Mesothelial cell of epicardium (in vitro differentiated cells): ENCODE data around the gene OR10H2. TPM values are rescaled to one million over a fixed set of nuclear protein-coding genes. Genes with fewer than 3 reads are reported as not detected.
"Not testable (repeated sequence)": the region's sequence is repeated elsewhere in the genome, so short reads cannot be mapped to it uniquely, and the experiment has no call there.

Experiments
- DNase-seq, 2 experiments: peaks; one replicate each; pipeline ENCODE4 v3.0.0; 2021; ENCODE audit warnings: low spot score in 2 of 2; ENCODE audit not compliant: unreplicated experiment in 2 of 2
- H3K27ac Mint-ChIP-seq: 2 replicates; pipeline ENCODE4 v1.8.0; 2021; ENCODE audit warnings: mixed read lengths
- H3K27me3 Mint-ChIP-seq: 2 replicates; pipeline ENCODE4 v1.8.0; 2021; ENCODE audit warnings: low read depth, mixed read lengths
- H3K36me3 Mint-ChIP-seq: 2 replicates; pipeline ENCODE4 v1.8.0; 2021; ENCODE audit warnings: mixed read lengths
- H3K4me1 Mint-ChIP-seq: 2 replicates; pipeline ENCODE4 v1.8.0; 2021; ENCODE audit warnings: mixed read lengths
- H3K4me3 Mint-ChIP-seq: 2 replicates; pipeline ENCODE4 v1.8.0; 2021; ENCODE audit warnings: mild to moderate bottlenecking, moderate library complexity, mixed read lengths
- H3K9me3 Mint-ChIP-seq: 2 replicates; pipeline ENCODE4 v1.8.0; 2021; ENCODE audit warnings: mixed read lengths
- total RNA-seq: library from RNA; stranded (reverse); gene quantifications from 3 replicates; pipeline ENCODE4 v1.2.1, GENCODE V29; 2021
- TF ChIP-seq, protein P1 (sequence below): fragments of 200-600 bp; sonication (generic); IDR thresholded peaks from one replicate; pipeline ENCODE4 v1.5.0; 2021; ENCODE audit warnings: antibody characterized with exemption; ENCODE audit not compliant: unreplicated experiment

The OR10H2 gene, protein sequence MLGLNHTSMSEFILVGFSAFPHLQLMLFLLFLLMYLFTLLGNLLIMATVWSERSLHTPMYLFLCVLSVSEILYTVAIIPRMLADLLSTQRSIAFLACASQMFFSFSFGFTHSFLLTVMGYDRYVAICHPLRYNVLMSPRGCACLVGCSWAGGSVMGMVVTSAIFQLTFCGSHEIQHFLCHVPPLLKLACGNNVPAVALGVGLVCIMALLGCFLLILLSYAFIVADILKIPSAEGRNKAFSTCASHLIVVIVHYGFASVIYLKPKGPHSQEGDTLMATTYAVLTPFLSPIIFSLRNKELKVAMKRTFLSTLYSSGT
- total RNA-seq: not detected in 3 replicates

DNA sequence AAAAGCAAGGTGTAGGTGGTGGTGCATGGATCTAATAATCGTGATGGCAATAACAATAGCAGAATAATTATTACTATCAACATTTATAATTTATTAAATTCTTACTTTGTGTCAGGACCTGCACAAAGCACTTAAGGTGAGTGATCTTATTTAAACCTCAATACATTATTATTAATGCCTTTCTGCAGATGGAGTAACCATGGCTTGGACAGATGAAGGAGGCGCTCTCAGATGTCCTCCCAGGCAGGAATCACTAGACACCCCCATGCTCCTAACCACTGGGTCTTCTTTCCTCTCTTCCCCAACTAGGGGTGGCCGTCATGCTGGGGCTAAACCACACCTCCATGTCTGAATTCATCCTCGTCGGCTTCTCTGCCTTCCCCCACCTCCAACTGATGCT lies at the start of gene OR10H2:
Gene OR10H2 (plus strand): TSS at position 301 of the 400 bp plus-strand sequence. CDS start 20 bp downstream, at position 321.
- H3K9me3 Mint-ChIP-seq: peaks cover 71% of the 10 kb centered on the region
- TF ChIP-seq, protein P1, sequence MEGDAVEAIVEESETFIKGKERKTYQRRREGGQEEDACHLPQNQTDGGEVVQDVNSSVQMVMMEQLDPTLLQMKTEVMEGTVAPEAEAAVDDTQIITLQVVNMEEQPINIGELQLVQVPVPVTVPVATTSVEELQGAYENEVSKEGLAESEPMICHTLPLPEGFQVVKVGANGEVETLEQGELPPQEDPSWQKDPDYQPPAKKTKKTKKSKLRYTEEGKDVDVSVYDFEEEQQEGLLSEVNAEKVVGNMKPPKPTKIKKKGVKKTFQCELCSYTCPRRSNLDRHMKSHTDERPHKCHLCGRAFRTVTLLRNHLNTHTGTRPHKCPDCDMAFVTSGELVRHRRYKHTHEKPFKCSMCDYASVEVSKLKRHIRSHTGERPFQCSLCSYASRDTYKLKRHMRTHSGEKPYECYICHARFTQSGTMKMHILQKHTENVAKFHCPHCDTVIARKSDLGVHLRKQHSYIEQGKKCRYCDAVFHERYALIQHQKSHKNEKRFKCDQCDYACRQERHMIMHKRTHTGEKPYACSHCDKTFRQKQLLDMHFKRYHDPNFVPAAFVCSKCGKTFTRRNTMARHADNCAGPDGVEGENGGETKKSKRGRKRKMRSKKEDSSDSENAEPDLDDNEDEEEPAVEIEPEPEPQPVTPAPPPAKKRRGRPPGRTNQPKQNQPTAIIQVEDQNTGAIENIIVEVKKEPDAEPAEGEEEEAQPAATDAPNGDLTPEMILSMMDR: no peak
- no peaks in the 10 kb centered on the region for H3K27me3 Mint-ChIP-seq
- no peak for DNase-seq
- H3K27ac Mint-ChIP-seq: no peak within 1 kb of the TSS
- H3K36me3 Mint-ChIP-seq: peaks cover 5% of the 10 kb centered on the region
- H3K4me3 Mint-ChIP-seq: no peak within 1 kb of the TSS
- H3K4me1 Mint-ChIP-seq: no peaks in the 10 kb centered on the region

DNA sequence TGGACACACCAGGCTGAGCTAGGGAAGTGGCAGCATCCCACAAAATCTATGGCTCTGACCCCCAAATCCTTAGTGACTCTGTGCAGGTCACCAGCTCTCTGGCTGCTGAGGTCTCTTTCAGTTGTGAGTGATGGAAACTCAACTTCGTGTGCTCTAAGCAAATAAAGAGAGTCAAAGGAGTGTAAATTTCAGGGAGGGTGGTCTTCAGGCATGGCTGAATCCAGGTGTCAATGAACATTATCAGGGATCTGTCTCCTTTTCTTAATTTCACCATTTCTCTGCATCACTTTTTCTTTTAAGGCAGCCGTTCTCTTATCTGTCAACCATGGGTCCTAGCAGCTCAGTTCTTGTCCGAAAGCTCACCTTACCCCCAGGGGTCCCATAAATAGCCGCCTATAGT lies 48.7 kb upstream of the OR10H2 start:
- H3K27me3 Mint-ChIP-seq: no peaks in the 10 kb centered on the region
- DNase-seq: no peak

DNA sequence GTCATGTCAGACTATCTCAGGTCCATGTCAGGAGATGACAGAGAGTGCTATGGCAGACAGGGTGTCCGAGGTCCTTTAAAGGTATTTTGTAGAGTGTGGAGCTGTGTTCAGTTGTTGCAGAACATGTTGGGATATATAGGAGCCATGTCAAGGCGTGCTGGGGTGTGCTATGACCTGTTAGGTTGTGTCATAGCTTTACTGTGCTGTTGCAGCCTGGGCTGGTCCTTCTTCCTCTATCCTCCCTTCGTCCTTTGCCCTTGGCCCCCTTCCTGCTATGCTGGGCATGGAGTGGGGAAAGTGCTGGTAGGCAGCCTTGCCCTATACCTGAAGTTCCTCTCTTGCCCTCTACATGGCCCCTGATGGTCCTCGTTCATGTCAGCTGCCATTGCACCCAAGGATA lies 48.0 kb upstream of the OR10H2 start:
- not testable (repeated sequence) for DNase-seq, H3K4me1 Mint-ChIP-seq, H3K36me3 Mint-ChIP-seq, H3K27me3 Mint-ChIP-seq, H3K4me3 Mint-ChIP-seq, H3K27ac Mint-ChIP-seq
- peaks cover 75% of the 10 kb centered on the region for H3K9me3 Mint-ChIP-seq

More for the DNA sequence above, 48.7 kb upstream of the OR10H2 start:
- TF ChIP-seq, protein P1: no peak
- Mint-ChIP-seq H3K36me3 (no peaks in the 10 kb centered on the region), H3K27ac (no peak overlapping the region), H3K4me3 (no peak overlapping the region), H3K9me3 (peaks cover 76% of the 10 kb centered on the region), H3K4me1 (no peaks in the 10 kb centered on the region)

DNA sequence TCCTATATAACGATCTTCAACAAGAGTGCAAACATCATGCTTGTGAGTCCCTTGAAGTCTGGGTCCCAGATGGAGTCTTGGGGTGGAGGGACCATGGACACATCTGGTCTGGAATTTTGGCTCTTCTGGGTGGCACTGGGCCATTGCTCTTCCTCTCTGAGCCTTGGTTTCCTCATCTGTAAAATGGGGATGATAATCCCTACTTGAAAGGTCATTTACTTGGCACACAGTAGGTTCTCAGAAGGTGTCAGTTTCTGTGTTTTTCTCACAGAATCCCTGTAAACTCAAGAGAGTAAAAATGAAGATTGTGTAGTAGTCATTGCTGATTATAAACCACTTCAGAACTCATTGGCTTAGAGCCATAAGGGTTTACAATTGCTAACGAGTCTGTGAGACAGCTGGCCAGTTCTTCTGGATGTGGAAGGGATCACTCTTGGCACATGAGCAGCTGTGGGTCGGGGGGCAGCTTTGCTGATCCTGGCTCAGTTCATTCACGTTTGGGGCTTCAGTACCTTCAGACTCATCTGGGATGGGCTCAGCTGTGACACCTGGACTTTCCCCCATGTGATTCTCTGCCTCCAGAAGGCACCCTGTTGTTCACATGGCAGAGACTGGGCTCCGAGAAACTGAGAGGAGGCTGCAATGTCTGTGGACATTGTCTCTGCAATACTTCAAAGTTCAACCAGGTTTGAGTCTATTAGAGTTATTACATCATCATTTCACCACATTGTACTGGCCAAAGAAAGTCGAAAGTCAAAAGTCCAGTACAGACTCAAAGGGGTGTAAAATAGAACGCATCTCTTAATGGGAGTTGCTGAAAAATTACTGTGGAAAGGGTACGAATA lies 47.1 kb upstream of the OR10H2 start:
- Mint-ChIP-seq H3K4me3 (no peak overlapping the region), H3K36me3 (no peaks in the 10 kb centered on the region), H3K4me1 (no peaks in the 10 kb centered on the region), H3K27me3 (no peaks in the 10 kb centered on the region), H3K27ac (no peak overlapping the region), H3K9me3 (peaks cover 76% of the 10 kb centered on the region)
- DNase-seq: no peak
- TF ChIP-seq, protein P1: no peak

DNA sequence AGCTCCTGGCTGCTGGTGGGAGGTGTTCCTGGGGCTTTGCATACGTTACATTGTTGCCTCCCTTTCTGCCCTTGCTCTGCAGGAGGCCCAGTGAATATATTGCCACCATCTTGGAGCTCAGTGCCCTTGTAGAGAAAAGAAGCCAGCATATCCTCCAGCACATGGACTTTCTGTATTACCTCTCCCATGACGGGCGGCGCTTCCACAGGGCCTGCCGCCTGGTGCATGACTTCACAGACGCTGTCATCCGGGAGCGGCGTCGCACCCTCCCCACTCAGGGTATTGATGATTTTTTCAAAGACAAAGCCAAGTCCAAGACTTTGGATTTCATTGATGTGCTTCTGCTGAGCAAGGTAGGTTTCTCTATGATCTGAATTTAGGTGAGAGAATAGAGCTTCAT lies 44.4 kb upstream of the OR10H2 start:
- H3K9me3 Mint-ChIP-seq: peaks cover 85% of the 10 kb centered on the region
- DNase-seq: no peak
- no peak overlapping the region for H3K27ac Mint-ChIP-seq
- H3K27me3 Mint-ChIP-seq: no peaks in the 10 kb centered on the region
- no peaks in the 10 kb centered on the region for H3K4me1 Mint-ChIP-seq
- no peak overlapping the region for H3K4me3 Mint-ChIP-seq
- TF ChIP-seq, protein P1: no peak
- peaks cover 2% of the 10 kb centered on the region for H3K36me3 Mint-ChIP-seq

DNA sequence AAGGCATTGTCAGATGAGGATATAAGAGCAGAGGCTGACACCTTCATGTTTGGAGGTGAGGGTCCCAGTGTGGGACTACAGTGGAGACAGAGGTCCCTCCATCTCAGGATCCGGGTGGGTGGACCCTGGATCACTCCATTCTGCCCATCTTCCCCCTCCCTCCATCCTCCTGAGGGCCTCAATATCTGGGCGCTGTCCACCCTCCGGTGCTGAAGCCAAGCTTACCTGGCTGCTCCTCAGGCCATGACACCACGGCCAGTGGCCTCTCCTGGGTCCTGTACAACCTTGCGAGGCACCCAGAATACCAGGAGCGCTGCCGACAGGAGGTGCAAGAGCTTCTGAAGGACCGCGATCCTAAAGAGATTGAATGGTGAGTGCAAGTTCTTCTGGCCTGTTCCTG lies 43.0 kb upstream of the OR10H2 start:
- TF ChIP-seq, protein P1: no peak
- Mint-ChIP-seq H3K36me3 (peaks cover 2% of the 10 kb centered on the region), H3K27me3 (no peaks in the 10 kb centered on the region), H3K9me3 (peaks cover 85% of the 10 kb centered on the region), H3K4me3 (no peak overlapping the region), H3K27ac (no peak overlapping the region), H3K4me1 (no peaks in the 10 kb centered on the region)
- DNase-seq: no peak
